ENCODE data around the gene DAB1. TPM values are rescaled to one million over a fixed set of nuclear protein-coding genes. Genes with fewer than 3 reads are reported as not detected.

DAB1 gene
- total and polyA plus RNA-seq, 8 donors: 0.04 to 1.4 (median 0.39) TPM

DNA sequence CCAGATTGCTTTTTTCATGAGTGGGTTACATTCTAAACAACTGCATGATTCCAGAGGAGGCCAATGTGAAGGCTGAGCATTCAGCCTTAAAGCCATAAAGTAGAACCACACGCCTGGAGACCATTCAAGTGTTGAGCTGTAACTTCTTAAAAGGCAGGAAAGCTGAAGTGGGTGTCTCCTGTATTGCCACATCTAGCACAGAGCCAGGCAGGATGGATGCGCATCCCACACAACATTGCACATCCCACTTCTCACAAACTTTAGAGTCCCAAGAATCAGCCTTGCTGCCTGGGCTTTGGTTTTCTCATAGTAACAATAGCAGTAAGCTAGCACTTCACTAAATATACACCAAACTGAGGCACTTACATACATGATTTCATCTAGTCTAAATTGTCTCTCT lies 151.7 kb downstream of the DAB1 start:
- Histone ChIP-seq H3K9me3 (no peaks in the 10 kb centered on the region), H3K27me3 (no peaks in the 10 kb centered on the region), H3K4me3 (no peak overlapping the region), H3K4me1 (no peaks in the 10 kb centered on the region), H3K36me3 (no peaks in the 10 kb centered on the region), H3K27ac (no peak overlapping the region)
- FAIRE-seq: no peak
- intact Hi-C loops (cut with DNase I): no loop called here
- 85 to 87% methylated on average over 2 of the region's 2 CpGs for WGBS, 2 donors
- no peak for DNase-seq
- TF ChIP-seq, protein P1, sequence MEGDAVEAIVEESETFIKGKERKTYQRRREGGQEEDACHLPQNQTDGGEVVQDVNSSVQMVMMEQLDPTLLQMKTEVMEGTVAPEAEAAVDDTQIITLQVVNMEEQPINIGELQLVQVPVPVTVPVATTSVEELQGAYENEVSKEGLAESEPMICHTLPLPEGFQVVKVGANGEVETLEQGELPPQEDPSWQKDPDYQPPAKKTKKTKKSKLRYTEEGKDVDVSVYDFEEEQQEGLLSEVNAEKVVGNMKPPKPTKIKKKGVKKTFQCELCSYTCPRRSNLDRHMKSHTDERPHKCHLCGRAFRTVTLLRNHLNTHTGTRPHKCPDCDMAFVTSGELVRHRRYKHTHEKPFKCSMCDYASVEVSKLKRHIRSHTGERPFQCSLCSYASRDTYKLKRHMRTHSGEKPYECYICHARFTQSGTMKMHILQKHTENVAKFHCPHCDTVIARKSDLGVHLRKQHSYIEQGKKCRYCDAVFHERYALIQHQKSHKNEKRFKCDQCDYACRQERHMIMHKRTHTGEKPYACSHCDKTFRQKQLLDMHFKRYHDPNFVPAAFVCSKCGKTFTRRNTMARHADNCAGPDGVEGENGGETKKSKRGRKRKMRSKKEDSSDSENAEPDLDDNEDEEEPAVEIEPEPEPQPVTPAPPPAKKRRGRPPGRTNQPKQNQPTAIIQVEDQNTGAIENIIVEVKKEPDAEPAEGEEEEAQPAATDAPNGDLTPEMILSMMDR (IDR thresholded peaks at IDR 0.05): no peak
- no peak for ATAC-seq

DNA sequence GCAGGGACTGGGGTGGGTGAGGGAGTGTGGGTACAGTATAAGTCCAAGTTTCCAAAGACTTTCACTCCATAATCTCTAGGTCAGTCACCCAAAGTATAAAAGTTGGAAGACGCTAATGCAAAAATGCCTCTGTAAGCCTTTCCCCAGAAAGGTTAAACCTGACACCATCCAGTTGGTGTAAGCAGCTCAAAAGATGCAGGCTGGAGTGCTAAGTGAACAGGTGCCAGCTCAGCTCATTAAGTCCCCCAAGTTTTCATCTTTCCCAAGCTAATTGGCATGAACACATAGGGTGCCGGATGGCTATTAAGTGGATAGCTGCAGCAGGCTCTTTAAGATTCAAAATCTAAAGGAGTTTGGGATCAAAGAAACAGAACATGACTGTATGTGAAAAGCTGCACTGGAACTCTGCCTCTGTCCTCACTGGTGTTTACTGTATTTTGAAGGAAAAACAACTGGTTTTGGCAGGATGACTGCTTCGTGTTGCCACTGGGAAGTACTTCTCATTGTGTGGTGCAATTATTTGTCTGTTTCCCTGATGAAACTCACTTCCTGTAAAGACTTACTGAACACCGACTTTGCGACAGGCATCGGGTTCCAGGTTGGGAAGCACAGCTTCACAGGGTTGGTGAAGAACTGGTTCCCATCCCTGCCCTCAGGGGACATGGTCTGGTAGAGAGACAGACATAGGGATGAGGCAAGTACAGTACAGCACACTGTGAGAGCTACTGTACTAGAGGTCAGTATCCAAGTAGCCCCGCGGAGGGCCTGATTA lies 152.7 kb downstream of the DAB1 start:
- Histone ChIP-seq H3K27me3 (no peaks in the 10 kb centered on the region), H3K4me1 (no peaks in the 10 kb centered on the region), H3K9me3 (no peaks in the 10 kb centered on the region), H3K4me3 (no peak overlapping the region), H3K36me3 (no peaks in the 10 kb centered on the region), H3K27ac (no peak overlapping the region)
- TF ChIP-seq, protein P1 (IDR thresholded peaks at IDR 0.05): no peak
- 82 to 85% methylated on average over 8 of the region's 8 CpGs for WGBS, 2 donors
- ATAC-seq (no peak), FAIRE-seq (no peak), DNase-seq (no peak)
- intact Hi-C loops (cut with DNase I): no loop called here

DNA sequence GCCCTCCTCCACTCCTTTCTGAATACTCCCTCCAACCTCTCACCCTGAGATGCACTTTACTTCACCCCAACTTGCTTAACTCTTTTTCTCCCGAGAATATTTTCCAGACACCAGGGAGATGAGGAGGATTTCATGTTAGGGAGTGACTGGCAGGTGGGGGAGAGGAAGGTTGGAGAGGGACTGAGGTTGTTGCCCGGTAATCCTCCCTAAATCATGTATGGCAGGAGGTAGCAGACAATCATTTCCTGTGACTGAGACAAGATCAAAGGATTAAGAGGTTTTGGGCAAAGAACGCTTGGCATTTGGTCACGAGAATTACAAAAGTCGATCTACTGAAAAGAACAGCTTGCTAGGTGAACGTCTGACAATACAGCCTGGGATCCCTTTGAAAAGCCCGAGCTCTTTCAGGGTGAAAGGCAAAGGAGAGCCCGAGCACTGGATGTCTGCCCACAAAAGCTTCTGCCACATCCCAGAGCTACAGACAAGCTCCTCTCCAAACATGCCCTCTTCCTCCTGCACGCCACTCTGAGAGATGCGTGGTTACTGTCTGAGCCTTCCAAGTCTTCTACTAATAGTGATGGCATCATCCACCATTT lies 154.1 kb downstream of the DAB1 start:
- Histone ChIP-seq H3K4me1 (no peaks in the 10 kb centered on the region), H3K9me3 (no peaks in the 10 kb centered on the region), H3K27me3 (no peaks in the 10 kb centered on the region), H3K27ac (no peak overlapping the region), H3K4me3 (no peak overlapping the region), H3K36me3 (no peaks in the 10 kb centered on the region)
- ATAC-seq (no peak), DNase-seq (no peak), FAIRE-seq (no peak)
- WGBS, 2 donors: 58 to 64% methylated on average over 10 of the region's 10 CpGs
- TF ChIP-seq, protein P1 (IDR thresholded peaks at IDR 0.05): no peak
- intact Hi-C loops (cut with DNase I): no loop called here

DNA sequence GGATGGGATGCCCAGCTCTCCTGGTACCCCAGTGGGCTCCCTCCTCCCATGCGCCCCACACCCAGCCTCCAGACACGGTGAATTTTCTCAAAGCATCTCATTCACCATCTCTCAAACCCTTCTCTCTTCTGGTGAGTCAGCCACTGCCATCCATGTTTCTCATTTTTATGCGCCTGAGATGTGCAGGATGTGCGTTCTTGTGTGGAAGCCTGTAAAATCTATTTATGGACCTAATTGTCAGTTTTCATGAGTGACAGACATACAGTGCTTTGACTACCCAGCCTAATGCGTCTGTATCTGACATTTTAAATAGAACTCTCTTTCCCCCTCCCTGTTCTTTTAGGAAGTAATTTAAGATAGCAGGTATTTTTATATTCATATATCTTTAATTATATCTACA lies 158.8 kb downstream of the DAB1 start:
- intact Hi-C loops (cut with DNase I): no loop called here
- 77 to 81% methylated on average over 5 of the region's 5 CpGs for WGBS, 2 donors
- FAIRE-seq (no peak), DNase-seq (no peak), ATAC-seq (no peak)
- Histone ChIP-seq H3K9me3 (no peaks in the 10 kb centered on the region), H3K27me3 (no peaks in the 10 kb centered on the region), H3K36me3 (no peaks in the 10 kb centered on the region), H3K27ac (no peak overlapping the region), H3K4me1 (no peaks in the 10 kb centered on the region), H3K4me3 (no peak overlapping the region)
- TF ChIP-seq, protein P1 (IDR thresholded peaks at IDR 0.05): no peak

DNA sequence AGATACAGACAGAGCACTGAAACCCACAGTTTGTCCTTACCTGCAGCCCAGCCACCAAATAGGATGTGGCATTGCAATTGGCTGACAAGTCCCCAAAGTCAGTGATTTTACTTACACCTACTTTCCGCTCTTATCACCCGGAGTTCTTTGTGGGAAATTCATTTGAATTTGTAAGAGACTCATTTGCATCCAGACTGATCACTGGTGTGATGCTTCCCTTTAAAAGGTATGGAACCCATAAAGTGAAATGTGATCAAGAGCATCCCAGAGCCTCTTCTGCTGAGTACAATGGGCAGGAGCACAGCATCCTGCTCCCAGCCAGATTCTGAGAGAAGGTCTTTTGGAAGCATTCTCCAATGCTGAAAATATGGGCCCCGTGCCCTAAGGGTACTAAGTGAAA lies 161.4 kb downstream of the DAB1 start:
- no peaks in the 10 kb centered on the region for H3K4me1 ChIP-seq
- H3K27ac ChIP-seq: no peak overlapping the region
- H3K27me3 ChIP-seq: no peaks in the 10 kb centered on the region
- TF ChIP-seq, protein P1 (IDR thresholded peaks at IDR 0.05): no peak
- DNase-seq (no peak), FAIRE-seq (no peak), ATAC-seq (no peak)
- H3K9me3 ChIP-seq: no peaks in the 10 kb centered on the region
- no peaks in the 10 kb centered on the region for H3K36me3 ChIP-seq
- intact Hi-C loops (cut with DNase I): no loop called here
- no peak overlapping the region for H3K4me3 ChIP-seq
- WGBS, 2 donors: 85 to 89% methylated on average over 3 of the region's 3 CpGs

Measured in pancreas (tissue), 10 donors.